ENCODE results near the gene SYT1.

DNA sequence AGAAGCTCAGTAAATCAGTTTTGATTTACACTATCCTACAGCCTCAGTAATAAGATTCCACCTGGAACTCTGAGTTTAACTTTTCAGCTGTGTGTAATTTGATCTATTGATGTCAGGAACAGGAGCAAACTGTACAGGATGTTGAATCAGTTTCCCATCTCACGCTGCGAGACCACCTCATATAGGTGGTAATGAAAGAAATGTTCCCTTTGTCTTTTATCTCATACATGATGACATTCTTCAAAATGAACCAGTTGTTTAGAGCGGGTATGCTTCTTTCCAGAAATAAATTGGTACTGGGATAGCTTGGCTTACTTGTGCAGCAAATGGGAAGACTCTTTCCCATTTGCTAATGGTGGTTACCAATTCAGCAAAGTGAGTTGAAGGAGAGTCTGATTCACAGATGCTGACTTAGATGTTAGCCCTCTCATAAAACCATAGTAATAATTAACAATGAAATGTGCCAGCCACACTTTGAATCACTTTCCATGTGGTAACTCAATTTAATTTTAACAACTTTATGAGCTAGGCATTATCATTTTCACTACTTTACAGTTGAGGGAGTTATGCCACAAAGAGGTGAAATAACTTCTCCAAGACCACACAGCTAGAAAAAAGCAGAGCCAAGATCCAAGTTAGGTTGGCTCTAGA lies 574.7 kb downstream of the SYT1 start:
- TF ChIP-seq CTCF (IDR thresholded peaks at IDR 0.05; ENCODE audit: insufficient read depth, low read length, poor library complexity, severe bottlenecking): no peak
- no peak for TF ChIP-seq EZH2phosphoT487 (conservative IDR thresholded peaks at IDR 0.05; ENCODE audit: low read length)
